Medulla oblongata (tissue), 1 donor: Measurements from ENCODE around the gene SEBOX.

ENCODE experiments used
- DNase-seq: peaks from one replicate; pipeline ENCODE4 v3.0.0-alpha.2; 2015; ENCODE audit errors: extremely low spot score

SEBOX gene

GRCh38 chr17:28394337-28395116 lies 29.5 kb upstream of the SEBOX start:
- no peak for DNase-seq

- no peak for DNase-seq
These were observed 27.5 kb upstream of the SEBOX start for GRCh38 chr17:28392491-28392890.

GRCh38 chr17:28391401-28391800 lies 26.4 kb upstream of the SEBOX start:
- DNase-seq: no peak

- DNase-seq: no peak
These were observed 26.0 kb upstream of the SEBOX start for GRCh38 chr17:28390984-28391383.

- no peak for DNase-seq
These were observed 25.6 kb upstream of the SEBOX start for GRCh38 chr17:28390563-28390962.

- DNase-seq: no peak
These were observed 25.1 kb upstream of the SEBOX start for GRCh38 chr17:28390141-28390540.

DNA sequence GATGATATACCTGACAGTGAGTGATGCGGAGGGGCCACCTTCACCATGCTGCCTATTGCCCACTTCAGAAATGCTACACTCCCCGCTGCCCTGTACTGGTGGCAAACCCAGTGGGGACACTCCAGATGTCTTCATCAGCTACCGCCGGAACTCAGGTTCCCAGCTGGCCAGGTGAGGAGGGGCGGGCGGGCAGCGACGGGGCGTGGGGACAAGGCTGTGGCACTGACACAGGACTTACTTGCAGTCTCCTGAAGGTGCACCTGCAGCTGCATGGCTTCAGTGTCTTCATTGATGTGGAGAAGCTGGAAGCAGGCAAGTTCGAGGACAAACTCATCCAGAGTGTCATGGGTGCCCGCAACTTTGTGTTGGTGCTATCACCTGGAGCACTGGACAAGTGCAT lies 23.1 kb upstream of the SEBOX start:
- DNase-seq: no peak

DNA sequence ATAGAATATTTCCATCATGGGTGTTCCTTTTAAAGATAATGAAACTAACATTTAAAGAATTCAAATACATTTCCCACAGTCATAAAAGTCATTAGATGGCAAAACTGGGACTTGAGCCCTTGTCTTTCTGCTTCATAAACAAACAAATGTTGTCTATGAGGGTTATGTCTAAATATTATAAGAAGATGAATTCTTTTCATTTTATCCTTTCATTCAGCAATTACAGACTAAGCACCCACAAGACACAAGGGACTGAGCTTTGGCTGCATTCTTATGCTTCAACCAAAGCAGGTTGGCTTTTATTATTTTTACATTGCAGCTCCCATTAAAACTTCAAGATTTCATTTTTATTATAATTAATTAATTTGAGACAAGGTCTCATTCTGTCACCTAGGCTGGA lies 21.4 kb upstream of the SEBOX start:
- DNase-seq: no peak

GRCh38 chr17:28385406-28385805 lies 20.4 kb upstream of the SEBOX start:
- no peak for DNase-seq

DNA sequence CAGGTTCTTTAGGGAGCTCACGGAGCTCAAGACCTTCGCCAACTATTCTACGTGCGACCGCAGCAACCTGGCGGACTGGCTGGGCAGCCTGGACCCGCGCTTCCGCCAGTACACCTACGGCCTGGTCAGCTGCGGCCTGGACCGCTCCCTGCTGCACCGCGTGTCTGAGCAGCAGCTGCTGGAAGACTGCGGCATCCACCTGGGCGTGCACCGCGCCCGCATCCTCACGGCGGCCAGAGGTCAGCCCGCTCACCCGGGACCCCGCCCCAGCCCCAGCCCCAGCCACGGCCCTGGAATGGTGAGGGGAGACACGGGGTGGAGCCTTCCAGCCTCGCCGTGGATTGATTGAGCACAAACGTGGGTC lies 20.0 kb upstream of the SEBOX start:
- no peak for DNase-seq

GRCh38 chr17:28384281-28385036 lies 19.5 kb upstream of the SEBOX start:
- DNase-seq: no peak

DNA sequence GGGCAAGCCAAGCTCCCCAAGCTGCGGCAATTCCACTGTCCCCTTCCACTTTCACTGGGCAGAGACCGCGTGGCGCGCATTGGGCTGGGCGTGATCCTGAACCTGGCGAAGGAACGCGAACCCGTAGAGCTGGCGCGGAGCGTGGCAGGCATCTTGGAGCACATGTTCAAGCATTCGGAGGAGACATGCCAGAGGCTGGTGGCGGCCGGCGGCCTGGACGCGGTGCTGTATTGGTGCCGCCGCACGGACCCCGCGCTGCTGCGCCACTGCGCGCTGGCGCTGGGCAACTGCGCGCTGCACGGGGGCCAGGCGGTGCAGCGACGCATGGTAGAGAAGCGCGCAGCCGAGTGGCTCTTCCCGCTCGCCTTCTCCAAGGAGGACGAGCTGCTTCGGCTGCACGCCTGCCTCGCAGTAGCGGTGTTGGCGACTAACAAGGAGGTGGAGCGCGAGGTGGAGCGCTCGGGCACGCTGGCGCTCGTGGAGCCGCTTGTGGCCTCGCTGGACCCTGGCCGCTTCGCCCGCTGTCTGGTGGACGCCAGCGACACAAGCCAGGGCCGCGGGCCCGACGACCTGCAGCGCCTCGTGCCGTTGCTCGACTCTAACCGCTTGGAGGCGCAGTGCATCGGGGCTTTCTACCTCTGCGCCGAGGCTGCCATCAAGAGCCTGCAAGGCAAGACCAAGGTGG lies 16.3 kb upstream of the SEBOX start:
- no peak for DNase-seq

- no peak for DNase-seq
These were observed 15.1 kb upstream of the SEBOX start for GRCh38 chr17:28379814-28380801.

- DNase-seq: no peak
These were observed 7.9 kb upstream of the SEBOX start for GRCh38 chr17:28372945-28373274.

- no peak for DNase-seq
These were observed 7.4 kb upstream of the SEBOX start for GRCh38 chr17:28372203-28372944.

DNA sequence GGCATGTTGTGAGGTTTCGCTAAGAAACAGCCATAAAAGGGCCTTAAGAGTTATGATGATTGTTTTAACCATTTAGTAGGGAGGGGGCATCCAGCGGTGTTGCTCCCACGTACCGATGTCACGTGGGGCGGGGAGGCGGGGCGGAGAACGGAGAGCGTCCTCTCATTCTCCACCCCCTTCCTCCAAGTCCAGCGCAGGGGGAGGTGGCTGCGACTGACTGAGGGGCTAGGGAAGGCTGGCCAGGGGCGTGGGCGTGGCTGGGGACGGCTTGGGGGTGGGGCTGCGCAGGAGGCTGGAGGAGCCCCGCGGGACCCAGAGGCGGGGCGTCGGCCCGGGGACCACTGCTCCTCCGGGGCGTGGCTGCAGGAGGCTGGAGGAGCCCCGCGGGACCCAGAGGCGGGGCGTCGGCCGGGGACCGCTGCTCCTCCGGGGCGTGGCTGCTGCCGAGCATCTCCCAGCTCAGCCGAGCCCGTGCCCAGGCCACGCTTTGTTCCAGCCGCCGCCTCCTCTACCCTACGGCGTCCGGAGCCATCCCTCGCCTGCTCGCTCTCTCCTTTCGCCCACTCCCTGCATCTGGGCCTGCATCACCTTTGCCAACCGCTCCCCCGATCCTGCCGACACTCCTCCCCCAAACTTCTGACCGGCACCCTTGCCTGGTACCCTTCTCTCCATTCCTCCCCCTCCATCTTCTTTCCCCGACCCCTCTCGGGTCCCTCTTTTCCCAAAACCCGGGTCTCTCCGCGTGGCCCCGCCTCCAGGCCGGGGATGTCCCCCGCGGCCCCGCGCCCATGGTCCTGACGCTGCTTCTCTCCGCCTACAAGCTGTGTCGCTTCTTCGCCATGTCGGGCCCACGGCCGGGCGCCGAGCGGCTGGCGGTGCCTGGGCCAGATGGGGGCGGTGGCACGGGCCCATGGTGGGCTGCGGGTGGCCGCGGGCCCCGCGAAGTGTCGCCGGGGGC lies 6.5 kb upstream of the SEBOX start, which contains the start of gene SARM1:
Gene SARM1 (plus strand): TSS at position 450 of the 958 bp plus-strand sequence. CDS start 339 bp downstream, at position 789.
- peak; percentile 83 for DNase-seq

DNA sequence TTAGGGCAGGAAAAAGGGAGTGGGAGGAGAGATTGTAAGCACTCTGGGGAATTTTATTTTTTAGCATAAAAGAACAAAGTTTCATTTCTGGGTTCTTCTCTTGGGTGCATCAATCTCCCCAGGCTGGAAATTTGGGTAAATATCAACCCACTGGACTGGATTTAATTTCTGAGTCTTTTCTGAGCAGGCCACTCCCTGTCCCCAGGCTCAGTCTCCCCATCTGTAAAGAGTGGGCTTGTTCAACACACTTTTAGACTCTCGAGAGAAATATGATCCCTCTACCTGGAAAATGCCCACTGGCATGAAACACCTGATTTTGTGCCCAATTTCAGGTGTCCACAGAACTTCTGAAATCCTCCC lies 5.7 kb upstream of the SEBOX start:
- DNase-seq: peak; percentile 11

DNA sequence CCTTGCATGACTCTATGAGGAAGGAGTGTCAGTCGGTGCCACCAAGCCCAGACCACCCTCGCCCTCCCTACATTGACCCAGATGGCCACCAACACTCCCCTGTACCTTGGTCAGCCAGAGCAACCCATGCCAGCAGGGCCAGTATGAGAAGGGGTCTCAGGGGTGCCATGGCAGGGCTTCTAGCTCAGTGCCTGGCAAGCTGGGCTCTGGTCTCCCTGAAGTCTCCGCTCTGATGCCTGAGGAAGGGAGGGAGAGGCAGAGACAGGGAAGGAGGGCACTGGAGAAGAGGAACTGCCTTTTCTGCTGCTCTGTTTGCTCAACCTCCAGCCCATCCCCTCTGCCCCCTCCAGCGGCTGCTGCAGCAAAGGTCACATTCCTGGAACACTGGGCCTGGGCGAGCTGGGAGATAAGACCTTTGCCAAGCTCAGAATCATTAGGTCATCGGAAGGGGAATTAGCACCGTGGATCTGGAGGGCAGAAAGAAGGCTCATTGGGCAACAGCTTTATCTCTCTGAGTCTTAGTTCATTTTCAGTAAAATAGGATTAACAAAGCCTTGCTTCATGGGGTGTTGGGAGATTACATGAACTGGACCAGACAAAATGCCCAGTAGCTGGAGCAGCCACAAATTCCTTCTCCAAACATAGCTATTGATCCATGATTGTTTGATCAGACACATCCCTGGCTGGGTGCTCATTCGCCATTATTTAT lies 5.2 kb upstream of the SEBOX start, which contains the start of gene VTN:
Gene VTN (minus strand): TSS at position 273 of the 709 bp plus-strand sequence. CDS start 104 bp downstream, at position 169.
- peak; percentile 6 for DNase-seq

DNA sequence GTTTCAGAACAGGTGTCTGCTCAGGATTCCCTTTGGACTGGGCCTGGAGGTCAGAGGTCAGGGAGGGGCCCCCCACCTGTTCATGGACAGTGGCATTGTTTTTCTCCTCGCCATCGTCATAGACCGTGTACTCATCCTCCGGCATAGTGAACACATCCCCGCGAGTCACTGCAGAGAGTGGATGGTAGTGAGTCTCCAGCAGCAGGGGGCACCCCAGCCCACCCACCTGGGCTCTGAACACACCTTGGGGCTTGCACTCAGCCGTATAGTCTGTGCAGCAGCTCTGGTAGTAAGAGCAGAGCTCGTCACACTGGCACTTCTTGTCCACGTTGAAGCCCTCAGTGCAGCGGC lies 4.7 kb upstream of the SEBOX start:
- DNase-seq: no peak
